A549 (cell line): ENCODE results near the gene CLSTN2.

Experiments used
- ESRRA ChIP-seq: fragments of 150-350 bp; IDR thresholded peaks from 2 replicates; pipeline ENCODE4 v1.6.1; 2014; ENCODE audit warnings: mild to moderate bottlenecking, low read length, borderline replicate concordance
- HMGXB4 ChIP-seq: fragments of 250-450 bp; sonication (Bioruptor Pico); IDR thresholded peaks from 2 replicates; pipeline ENCODE4 v1.5.0; 2021; ENCODE audit warnings: mild to moderate bottlenecking, moderate library complexity, borderline replicate concordance
- POLR2A ChIP-seq: IDR thresholded peaks from 2 replicates; pipeline ENCODE4 v1.6.1; 2012; ENCODE audit warnings: mild to moderate bottlenecking, low read length

- no peak for TF ChIP-seq POLR2A
- TF ChIP-seq HMGXB4 (CRISPR knock-in tag), result no peak
- no peak for TF ChIP-seq ESRRA
Measured at GRCh38 chr3:140021269-140021668, 86.3 kb downstream of the CLSTN2 start.
